HG03060 (cell line): ENCODE results near the gene OTUB1.

Experiments
- ATAC-seq: cut with Tn5 transposase; IDR thresholded peaks from one replicate; pipeline ENCODE4 v1.9.1; 2021; ENCODE audit warnings: low read depth, moderate number of reproducible peaks; ENCODE audit not compliant: unreplicated experiment

OTUB1 gene

GRCh38 chr11:64020976-64021756, 34.9 kb downstream of the OTUB1 start:
- ATAC-seq = no peak

GRCh38 chr11:64021757-64022093, 35.5 kb downstream of the OTUB1 start:
- ATAC-seq = no peak

- no peak for ATAC-seq
Measured at GRCh38 chr11:64022125-64022784, 36.0 kb downstream of the OTUB1 start.

GRCh38 chr11:64023712-64024710, 37.8 kb downstream of the OTUB1 start:
- no peak for ATAC-seq

- no peak for ATAC-seq
Measured at GRCh38 chr11:64025205-64025604, 39.0 kb downstream of the OTUB1 start.

- no peak for ATAC-seq
Measured at GRCh38 chr11:64026575-64027205, 40.5 kb downstream of the OTUB1 start.

GRCh38 chr11:64027651-64028397, 41.6 kb downstream of the OTUB1 start:
- no peak for ATAC-seq

- ATAC-seq = no peak
Measured at GRCh38 chr11:64028398-64029115, 42.3 kb downstream of the OTUB1 start.

GRCh38 chr11:64029773-64030172, 43.5 kb downstream of the OTUB1 start:
- ATAC-seq = no peak

- no peak for ATAC-seq
Measured at GRCh38 chr11:64031001-64031400, 44.8 kb downstream of the OTUB1 start.

- ATAC-seq = no peak
Measured at GRCh38 chr11:64032050-64032449, 45.8 kb downstream of the OTUB1 start.

GRCh38 chr11:64034411-64034811, 48.2 kb downstream of the OTUB1 start:
- ATAC-seq = no peak

- ATAC-seq = no peak
Measured at GRCh38 chr11:64035081-64035524, 48.9 kb downstream of the OTUB1 start.

- no peak for ATAC-seq
Measured at GRCh38 chr11:64035576-64035975, 49.3 kb downstream of the OTUB1 start, which contains the start of gene FLRT1. Gene FLRT1 (plus strand): TSS chr11:64035931. CDS start chr11:64116268, 80,337 bp downstream.

- ATAC-seq = no peak
Measured at GRCh38 chr11:64036087-64037026, 50.1 kb downstream of the OTUB1 start.

- no peak for ATAC-seq
Measured at GRCh38 chr11:64037027-64037634, 50.9 kb downstream of the OTUB1 start.

- no peak for ATAC-seq
Measured at GRCh38 chr11:64038500-64038899, 52.3 kb downstream of the OTUB1 start.
